ENCODE results near the gene SCAMP5. TPM values are rescaled to one million over a fixed set of nuclear protein-coding genes. Genes with fewer than 3 reads are reported as not detected.
A peak's percentile ranks its signal among the peaks of the same experiment; 100 is the strongest.

Gene SCAMP5
- total and polyA plus RNA-seq, 2 of the 13 experiments (the other 11 are each of a cell fraction or from before 2014, with no cell fraction given), result 34.3 to 49.0 TPM

GRCh38 chr15:75042730-75043508, 47.6 kb downstream of the SCAMP5 start (continued):
- TF ChIP-seq, protein P1, sequence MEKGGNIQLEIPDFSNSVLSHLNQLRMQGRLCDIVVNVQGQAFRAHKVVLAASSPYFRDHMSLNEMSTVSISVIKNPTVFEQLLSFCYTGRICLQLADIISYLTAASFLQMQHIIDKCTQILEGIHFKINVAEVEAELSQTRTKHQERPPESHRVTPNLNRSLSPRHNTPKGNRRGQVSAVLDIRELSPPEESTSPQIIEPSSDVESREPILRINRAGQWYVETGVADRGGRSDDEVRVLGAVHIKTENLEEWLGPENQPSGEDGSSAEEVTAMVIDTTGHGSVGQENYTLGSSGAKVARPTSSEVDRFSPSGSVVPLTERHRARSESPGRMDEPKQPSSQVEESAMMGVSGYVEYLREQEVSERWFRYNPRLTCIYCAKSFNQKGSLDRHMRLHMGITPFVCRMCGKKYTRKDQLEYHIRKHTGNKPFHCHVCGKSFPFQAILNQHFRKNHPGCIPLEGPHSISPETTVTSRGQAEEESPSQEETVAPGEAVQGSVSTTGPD (CRISPR knock-in tag; IDR thresholded peaks at IDR 0.05), result no peak
- TF ChIP-seq SAP130 (CRISPR knock-in tag; IDR thresholded peaks at IDR 0.05; ENCODE audit: low read depth), result peak; percentile 91
- TF ChIP-seq MEF2D (CRISPR knock-in tag; IDR thresholded peaks at IDR 0.05), result no peak; the same call in 1 of the 2 replicates
- no peak for TF ChIP-seq ZNF530 (CRISPR knock-in tag; IDR thresholded peaks at IDR 0.05; ENCODE audit: low read depth)
- no peak for TF ChIP-seq NCOR1 (IDR thresholded peaks at IDR 0.05; ENCODE audit: borderline replicate concordance, low read length)
- TF ChIP-seq ZNF713 (CRISPR knock-in tag; IDR thresholded peaks at IDR 0.05), result no peak
- TF ChIP-seq, protein P2, sequence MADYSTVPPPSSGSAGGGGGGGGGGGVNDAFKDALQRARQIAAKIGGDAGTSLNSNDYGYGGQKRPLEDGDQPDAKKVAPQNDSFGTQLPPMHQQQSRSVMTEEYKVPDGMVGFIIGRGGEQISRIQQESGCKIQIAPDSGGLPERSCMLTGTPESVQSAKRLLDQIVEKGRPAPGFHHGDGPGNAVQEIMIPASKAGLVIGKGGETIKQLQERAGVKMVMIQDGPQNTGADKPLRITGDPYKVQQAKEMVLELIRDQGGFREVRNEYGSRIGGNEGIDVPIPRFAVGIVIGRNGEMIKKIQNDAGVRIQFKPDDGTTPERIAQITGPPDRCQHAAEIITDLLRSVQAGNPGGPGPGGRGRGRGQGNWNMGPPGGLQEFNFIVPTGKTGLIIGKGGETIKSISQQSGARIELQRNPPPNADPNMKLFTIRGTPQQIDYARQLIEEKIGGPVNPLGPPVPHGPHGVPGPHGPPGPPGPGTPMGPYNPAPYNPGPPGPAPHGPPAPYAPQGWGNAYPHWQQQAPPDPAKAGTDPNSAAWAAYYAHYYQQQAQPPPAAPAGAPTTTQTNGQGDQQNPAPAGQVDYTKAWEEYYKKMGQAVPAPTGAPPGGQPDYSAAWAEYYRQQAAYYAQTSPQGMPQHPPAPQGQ (CRISPR knock-in tag; IDR thresholded peaks at IDR 0.05; ENCODE audit: borderline replicate concordance), result no peak
- no peak for TF ChIP-seq KDM1A (CRISPR knock-in tag; IDR thresholded peaks at IDR 0.05)
- no peak for TF ChIP-seq SNAI1 (CRISPR knock-in tag; IDR thresholded peaks at IDR 0.05; ENCODE audit: borderline replicate concordance)
- TF ChIP-seq, protein P3, sequence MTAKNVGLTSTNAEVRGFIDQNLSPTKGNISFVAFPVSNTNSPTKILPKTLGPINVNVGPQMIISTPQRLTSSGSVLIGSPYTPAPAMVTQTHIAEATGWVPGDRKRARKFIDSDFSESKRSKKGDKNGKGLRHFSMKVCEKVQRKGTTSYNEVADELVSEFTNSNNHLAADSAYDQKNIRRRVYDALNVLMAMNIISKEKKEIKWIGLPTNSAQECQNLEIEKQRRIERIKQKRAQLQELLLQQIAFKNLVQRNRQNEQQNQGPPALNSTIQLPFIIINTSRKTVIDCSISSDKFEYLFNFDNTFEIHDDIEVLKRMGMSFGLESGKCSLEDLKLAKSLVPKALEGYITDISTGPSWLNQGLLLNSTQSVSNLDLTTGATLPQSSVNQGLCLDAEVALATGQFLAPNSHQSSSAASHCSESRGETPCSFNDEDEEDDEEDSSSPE (CRISPR knock-in tag; IDR thresholded peaks at IDR 0.05), result no peak
- TF ChIP-seq ZNF282 (IDR thresholded peaks at IDR 0.05; ENCODE audit: partially characterized antibody), result no peak
- TF ChIP-seq HOXA5 (CRISPR knock-in tag; IDR thresholded peaks at IDR 0.05), result no peak
- TF ChIP-seq ZNF17 (CRISPR knock-in tag; IDR thresholded peaks at IDR 0.05), result no peak
- TF ChIP-seq SP4 (CRISPR knock-in tag; IDR thresholded peaks at IDR 0.05), result 0 out of 2 replicates have a peak, but pooled peaks have one; percentile 36
- TF ChIP-seq ZNF3 (CRISPR knock-in tag; IDR thresholded peaks at IDR 0.05), result no peak
- TF ChIP-seq TARDBP (CRISPR knock-in tag; IDR thresholded peaks at IDR 0.05), result peak; percentile 93
- no peak; the same call in none of the 2 replicates for TF ChIP-seq ZBTB7A (CRISPR knock-in tag; IDR thresholded peaks at IDR 0.05)
- TF ChIP-seq ZFP62 (CRISPR knock-in tag; IDR thresholded peaks at IDR 0.05), result no peak
- TF ChIP-seq ZNF430 (CRISPR knock-in tag; IDR thresholded peaks at IDR 0.05), result 0 out of 2 replicates have a peak, but pooled peaks have one; percentile 44
- peak; percentile 54; the same call in 1 of the 2 replicates for TF ChIP-seq ZNF205 (CRISPR knock-in tag; IDR thresholded peaks at IDR 0.05)
- TF ChIP-seq ZFP37 (CRISPR knock-in tag; IDR thresholded peaks at IDR 0.05; ENCODE audit: borderline replicate concordance), result no peak
- peak; percentile 99 for TF ChIP-seq FOSL2 (CRISPR knock-in tag; IDR thresholded peaks at IDR 0.05)
- TF ChIP-seq ZNF354B (CRISPR knock-in tag; IDR thresholded peaks at IDR 0.05), result no peak
- TF ChIP-seq XBP1 (CRISPR knock-in tag; IDR thresholded peaks at IDR 0.05), result no peak
- TF ChIP-seq ZBTB3 (CRISPR knock-in tag; IDR thresholded peaks at IDR 0.05; ENCODE audit: borderline replicate concordance, low read depth), result no peak
- TF ChIP-seq, protein P4, sequence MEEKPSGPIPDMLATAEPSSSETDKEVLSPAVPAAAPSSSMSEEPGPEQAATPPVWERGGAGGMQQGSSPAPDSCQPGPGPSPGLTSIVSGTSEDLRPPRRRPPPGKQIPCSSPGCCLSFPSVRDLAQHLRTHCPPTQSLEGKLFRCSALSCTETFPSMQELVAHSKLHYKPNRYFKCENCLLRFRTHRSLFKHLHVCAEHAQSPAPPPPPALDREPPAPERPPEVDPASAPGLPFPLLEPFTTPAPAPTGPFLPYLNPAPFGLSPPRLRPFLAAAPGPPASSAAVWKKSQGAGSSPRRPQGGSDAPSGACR (CRISPR knock-in tag; IDR thresholded peaks at IDR 0.05), result no peak
- no peak; the same call in none of the 2 replicates for TF ChIP-seq SIX4 (CRISPR knock-in tag; IDR thresholded peaks at IDR 0.05)

Measured in HepG2 (cell line).